Measurements from ENCODE around the gene FIGN.

The FIGN gene, protein sequence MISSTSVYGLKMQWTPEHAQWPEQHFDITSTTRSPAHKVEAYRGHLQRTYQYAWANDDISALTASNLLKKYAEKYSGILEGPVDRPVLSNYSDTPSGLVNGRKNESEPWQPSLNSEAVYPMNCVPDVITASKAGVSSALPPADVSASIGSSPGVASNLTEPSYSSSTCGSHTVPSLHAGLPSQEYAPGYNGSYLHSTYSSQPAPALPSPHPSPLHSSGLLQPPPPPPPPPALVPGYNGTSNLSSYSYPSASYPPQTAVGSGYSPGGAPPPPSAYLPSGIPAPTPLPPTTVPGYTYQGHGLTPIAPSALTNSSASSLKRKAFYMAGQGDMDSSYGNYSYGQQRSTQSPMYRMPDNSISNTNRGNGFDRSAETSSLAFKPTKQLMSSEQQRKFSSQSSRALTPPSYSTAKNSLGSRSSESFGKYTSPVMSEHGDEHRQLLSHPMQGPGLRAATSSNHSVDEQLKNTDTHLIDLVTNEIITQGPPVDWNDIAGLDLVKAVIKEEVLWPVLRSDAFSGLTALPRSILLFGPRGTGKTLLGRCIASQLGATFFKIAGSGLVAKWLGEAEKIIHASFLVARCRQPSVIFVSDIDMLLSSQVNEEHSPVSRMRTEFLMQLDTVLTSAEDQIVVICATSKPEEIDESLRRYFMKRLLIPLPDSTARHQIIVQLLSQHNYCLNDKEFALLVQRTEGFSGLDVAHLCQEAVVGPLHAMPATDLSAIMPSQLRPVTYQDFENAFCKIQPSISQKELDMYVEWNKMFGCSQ

GRCh38 chr2:163735685-163736432, at the start of gene FIGN:
FIGN (minus strand) TSS chr2:163736008; CDS start chr2:163734927, 1,081 bp downstream.
- peak; percentile 60 for FAIRE-seq

DNA sequence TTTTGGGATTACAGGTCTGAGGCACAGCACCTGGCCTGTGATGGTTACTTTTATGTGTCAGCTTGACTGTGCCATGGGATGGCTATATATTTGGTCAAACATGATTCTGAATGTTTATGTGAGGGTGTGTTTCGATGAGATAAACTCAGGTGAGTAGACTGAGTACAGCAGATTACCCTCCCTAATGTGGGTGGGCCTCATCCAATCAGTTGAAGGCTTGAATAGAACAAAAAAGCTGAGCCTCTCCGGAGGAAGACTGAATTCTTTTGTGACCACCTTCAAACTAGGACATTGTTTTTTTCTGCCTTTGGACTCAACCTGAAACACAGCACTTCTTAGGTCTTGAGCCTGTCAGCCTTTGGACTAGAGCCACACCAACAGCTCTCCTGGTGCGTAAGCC, 49.4 kb upstream of the FIGN start:
- no peak for FAIRE-seq

- FAIRE-seq, result no peak
Observed at GRCh38 chr2:163779970-163780597, 44.3 kb upstream of the FIGN start.

DNA sequence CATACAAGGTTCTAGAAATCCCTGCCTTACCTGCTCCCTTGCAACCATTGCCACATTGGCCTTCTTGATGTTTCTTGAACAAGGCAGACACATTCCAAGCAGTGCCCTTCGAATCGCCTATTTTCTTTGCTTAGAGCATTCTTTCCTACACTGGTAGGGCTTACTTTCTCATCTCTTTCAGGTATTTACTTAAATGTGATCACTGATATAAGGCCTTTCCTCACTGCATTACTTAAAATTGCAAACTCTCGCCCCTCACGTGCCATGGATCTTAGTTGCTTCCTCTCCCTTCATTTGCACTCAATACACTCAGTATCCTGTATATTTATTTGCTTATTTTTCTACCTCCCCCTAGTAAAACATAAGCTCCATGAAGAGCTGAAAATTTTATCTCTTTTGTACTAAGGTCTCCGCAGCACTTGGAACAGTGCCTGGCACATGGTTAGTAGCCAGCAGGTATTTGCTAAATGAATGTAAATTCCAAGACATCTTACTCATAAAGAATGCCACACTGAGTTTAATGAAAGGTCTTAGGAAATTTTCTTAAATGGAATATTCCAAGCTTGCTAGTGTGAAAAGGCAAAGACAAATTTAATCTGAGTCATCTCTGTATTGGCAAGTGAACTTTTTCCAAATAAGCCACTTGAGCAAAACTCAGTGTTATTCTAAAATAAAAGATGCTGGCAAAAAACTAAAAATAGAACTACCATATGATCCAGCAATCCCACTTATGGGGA, 42.4 kb upstream of the FIGN start:
- FAIRE-seq, result no peak

DNA sequence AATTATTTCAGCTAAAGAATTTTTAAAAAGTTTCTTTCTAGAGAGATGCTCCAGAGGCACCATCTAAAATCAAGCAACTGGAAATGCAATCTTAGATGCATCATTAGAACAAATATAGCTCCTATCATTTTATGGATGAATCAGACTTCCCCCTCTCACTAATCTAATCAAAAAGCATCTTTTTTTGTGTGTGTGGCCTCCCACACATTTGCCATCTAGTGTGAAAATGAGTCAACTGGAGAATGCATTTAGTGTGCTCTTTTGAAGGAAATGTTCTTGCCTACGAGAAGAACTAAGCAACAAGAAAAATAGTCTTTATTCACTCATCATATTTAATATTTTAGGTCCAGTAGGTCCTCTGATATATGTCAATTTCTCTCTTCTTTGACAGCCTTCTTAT, 39.5 kb upstream of the FIGN start:
- FAIRE-seq, result no peak

- FAIRE-seq, result no peak
Observed at GRCh38 chr2:163774862-163775261, 39.1 kb upstream of the FIGN start.

DNA sequence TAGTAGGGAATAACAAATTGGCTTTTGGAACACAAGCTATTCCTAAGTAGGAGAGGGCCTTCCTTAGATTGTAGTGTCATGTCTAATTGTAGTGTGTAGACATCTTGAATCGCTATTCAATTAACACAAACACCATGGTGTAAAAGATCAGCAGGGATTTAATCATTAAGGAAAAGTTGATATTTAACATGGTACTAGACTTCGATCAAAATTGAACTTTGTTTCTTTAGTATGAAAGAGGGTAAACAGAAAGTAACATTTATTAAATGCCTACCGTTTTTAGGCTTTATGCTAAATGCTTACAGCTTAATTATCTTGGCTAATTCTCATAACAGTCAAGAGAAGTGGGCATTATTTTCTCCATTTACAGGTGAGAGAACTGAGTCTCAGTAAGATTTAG, 37.5 kb upstream of the FIGN start:
- FAIRE-seq, result no peak

GRCh38 chr2:163771596-163771995, 35.8 kb upstream of the FIGN start:
- FAIRE-seq, result no peak

GRCh38 chr2:163768881-163769695, 33.3 kb upstream of the FIGN start:
- no peak for FAIRE-seq

- FAIRE-seq, result no peak
Observed at GRCh38 chr2:163767097-163767496, 31.3 kb upstream of the FIGN start.

GRCh38 chr2:163764566-163764965, 28.8 kb upstream of the FIGN start:
- FAIRE-seq, result no peak

DNA sequence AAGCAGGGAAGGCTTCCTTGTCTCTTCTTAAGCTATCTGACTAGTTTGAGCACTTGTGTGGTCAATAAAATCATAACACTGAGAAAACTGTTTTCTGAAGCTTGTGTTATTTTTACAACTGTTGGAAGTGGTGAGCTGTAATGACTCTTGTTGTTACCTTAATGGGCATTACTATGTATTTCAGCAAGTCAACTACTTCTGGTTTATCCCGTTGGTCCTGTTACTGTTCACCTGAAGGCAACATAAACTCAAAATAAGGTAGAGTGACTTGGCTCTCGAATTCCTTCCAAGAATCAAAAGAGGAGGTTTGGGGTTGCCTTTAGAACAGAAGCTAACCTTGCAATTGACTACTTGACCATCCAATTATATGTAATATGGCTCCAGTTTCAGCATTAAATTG, 23.2 kb upstream of the FIGN start:
- no peak for FAIRE-seq

DNA sequence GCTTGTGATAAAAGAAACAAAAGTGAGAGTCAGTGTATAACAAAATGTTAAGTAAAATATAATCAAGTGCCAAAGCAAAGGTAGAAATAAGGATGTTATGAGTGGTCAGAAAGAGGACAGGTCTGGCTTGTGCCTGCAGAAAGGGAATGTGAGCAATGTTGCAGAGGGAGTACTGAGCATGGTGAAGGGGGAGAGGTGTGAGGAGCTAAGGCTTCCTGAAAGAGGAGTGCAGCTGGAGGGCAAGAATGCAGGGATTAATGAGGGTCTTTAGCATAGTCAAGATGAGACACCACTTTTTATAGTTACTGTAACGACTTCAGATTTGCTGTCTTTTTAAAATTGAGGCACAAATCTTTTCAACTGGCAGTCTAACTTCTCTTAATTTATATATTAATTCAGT, 22.0 kb upstream of the FIGN start:
- no peak for FAIRE-seq

GRCh38 chr2:163756588-163756987, 20.8 kb upstream of the FIGN start:
- no peak for FAIRE-seq

DNA sequence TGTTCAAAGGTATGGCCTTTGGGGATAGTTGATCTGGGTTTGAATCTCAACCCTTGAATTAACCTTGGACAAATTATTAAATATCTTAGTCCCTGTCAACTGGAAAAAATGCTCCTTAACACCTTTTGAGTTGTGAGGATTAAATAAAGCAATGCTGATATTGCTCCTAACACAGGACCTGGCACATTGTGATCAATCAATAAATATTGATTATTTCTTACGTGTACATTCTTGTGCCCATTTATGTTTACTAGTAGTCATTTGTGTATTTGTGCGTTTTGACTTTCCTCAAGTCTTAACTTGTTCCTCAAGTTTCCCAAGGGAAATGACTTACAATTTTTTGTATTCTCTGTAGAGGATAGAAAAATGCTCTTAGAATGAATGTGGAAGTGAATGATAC, 19.6 kb upstream of the FIGN start:
- FAIRE-seq, result no peak

DNA sequence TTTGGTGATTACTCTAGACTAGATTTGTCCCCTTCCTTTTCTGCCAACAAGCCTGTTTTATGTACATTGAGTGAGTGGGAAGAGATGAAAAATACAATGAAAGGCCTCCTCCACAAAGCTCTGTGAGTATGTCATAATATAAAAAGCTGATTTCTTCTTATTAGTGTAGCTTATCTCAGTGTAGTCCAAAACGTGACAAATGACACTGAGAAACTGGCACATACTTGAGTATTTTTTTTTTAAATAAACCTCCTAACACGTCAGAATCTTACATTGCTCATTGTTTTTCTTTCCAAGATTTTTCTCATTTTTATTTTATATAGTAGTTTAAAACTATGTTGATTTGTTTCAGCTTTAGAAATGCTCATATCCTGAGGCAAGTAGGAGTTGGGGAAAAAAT, 17.9 kb upstream of the FIGN start:
- no peak for FAIRE-seq

DNA sequence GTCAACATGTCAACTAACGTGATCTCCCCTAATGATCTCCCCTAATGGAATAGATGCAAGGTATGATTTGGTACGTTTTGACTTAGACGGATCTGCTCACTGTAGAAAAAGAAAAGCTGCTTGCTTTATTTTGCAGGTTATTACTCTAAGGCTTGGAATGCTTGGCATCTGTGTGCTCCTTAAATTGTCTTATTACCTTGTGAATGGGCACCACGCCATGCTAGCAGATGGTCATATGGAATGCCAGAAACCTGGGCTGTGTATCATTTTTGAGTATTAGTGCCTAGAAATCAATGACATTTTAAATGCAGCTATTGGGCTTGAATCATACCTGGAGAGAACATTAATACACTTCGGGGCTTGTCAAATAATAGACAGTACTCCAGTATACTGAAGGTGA, 16.5 kb upstream of the FIGN start:
- no peak for FAIRE-seq

DNA sequence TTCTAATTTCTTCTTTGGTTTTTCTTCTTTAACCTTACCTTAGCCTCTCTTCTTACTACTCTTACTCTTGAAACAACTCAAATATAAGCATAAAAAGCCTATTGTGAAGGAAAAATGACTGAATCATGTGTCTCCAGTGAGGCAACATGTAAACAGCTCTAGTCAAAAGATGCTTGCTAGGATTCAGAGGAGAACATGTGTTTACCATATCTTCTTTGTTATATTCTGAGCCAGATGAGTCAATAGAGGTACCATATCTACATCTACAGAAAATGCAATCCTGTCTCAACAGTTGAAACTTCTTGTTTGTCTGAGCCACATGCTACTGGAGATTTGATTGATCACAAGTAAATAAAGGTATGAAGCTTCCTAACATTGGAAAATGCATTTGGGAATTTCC, 15.9 kb upstream of the FIGN start:
- FAIRE-seq, result no peak

DNA sequence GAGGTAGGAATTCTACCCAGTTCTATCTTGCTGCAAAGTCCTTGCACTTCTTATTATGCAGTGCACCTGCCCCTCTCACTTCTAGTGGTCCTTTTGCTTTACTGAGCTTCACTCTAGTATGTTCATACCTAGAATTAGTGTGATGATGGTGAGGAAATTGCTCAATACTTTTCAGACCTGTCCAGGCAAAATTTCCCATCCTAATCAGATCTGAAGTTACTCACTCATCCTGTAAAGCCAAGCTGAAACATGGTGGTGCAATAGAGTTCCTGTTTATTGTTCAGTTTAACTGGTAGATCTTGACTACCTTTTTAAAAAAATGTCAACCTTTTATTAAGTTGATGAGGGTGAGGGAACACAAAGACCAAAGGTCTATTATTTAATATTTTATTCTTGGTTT, 12.6 kb upstream of the FIGN start:
- no peak for FAIRE-seq

DNA sequence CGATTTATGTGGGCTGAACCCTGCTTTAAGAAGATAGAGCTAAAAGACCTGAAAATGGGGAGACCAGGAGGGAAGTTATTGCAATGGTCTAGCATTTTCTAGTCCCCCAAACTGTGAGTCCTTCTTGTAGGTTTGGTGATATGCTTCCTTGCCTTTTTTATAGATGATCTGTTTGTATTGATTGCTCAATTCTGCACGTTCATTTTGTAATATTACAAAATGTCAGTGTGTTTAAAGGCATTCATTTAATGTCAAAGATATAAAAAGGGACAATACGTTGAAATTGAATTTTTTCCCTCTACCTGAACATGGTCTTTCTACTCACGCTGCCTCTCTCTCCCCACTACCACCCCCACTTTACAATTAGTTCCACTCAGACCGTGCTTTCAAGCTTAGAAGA, 5.6 kb upstream of the FIGN start:
- no peak for FAIRE-seq

GRCh38 chr2:163737563-163737962, 1.8 kb upstream of the FIGN start:
- no peak for FAIRE-seq

GRCh38 chr2:163737190-163737439, 1.3 kb upstream of the FIGN start:
- FAIRE-seq, result no peak
